SK-N-SH (cell line): ENCODE measurements around the gene ABCG1.

Experiments
- CTCF ChIP-seq: fragments of 200-600 bp; sonication (generic); IDR thresholded peaks from 2 replicates; pipeline ENCODE4 v1.6.1; 2017; ENCODE audit warnings: antibody characterized with exemption, mild to moderate bottlenecking, moderate library complexity
- EP300 ChIP-seq, 2 experiments: IDR thresholded peaks; 2 replicates each; pipeline versions ENCODE4 v1.4.0 to v1.6.1; 2012; ENCODE audit warnings: borderline replicate concordance in 1 of 2, low read depth in 1 of 2, low read length in 1 of 2
- FOXM1 ChIP-seq: IDR thresholded peaks from 2 replicates; pipeline ENCODE4 v1.4.0; 2012; ENCODE audit warnings: low read depth, mild to moderate bottlenecking
- GATA2 ChIP-seq: sonication (generic); formaldehyde crosslinking; IDR thresholded peaks from 2 replicates; pipeline ENCODE4 v1.5.0; 2020; ENCODE audit warnings: mild to moderate bottlenecking, missing genetic modification reagents
- IRF3 ChIP-seq: fragments of 150-350 bp; IDR thresholded peaks from 2 replicates; pipeline ENCODE4 v1.6.1; 2016; ENCODE audit warnings: mild to moderate bottlenecking, low read depth, low read length
- MAX ChIP-seq: IDR thresholded peaks from 2 replicates; pipeline ENCODE4 v1.4.0; 2012; ENCODE audit warnings: low read depth
- NFIC ChIP-seq: IDR thresholded peaks from 2 replicates; pipeline ENCODE4 v1.4.0; 2012; ENCODE audit warnings: borderline replicate concordance
- NRF1 ChIP-seq: IDR thresholded peaks from 2 replicates; pipeline ENCODE4 v1.6.1; 2012; ENCODE audit warnings: low read depth, mild to moderate bottlenecking, low read length
- POLR2AphosphoS5 ChIP-seq: IDR thresholded peaks from 2 replicates; pipeline ENCODE4 v1.6.1; 2012; ENCODE audit warnings: low read depth, low read length
- RAD21 ChIP-seq: IDR thresholded peaks from 2 replicates; pipeline ENCODE4 v1.6.1; 2012; ENCODE audit warnings: mild to moderate bottlenecking, low read length
- REST ChIP-seq: IDR thresholded peaks from 2 replicates; pipeline ENCODE4 v1.6.1; 2012; ENCODE audit warnings: mild to moderate bottlenecking, low read depth, low read length, moderate library complexity
- RFX5 ChIP-seq: IDR thresholded peaks from 2 replicates; pipeline ENCODE4 v1.6.1; 2012; ENCODE audit warnings: mild to moderate bottlenecking, improper control_type of control experiment, low read length
- RXRA ChIP-seq: IDR thresholded peaks from 2 replicates; pipeline ENCODE4 v1.4.0; 2012; ENCODE audit warnings: low read depth, mild to moderate bottlenecking, borderline replicate concordance

GRCh38 chr21:42279341-42279871, 60.5 kb downstream of the ABCG1 start:
- TF ChIP-seq RFX5 = no peak
- no peak for TF ChIP-seq RAD21
- TF ChIP-seq CTCF = no peak
- no peak for TF ChIP-seq FOXM1
- no peak for TF ChIP-seq POLR2AphosphoS5
- no peak for TF ChIP-seq IRF3
- no peak for TF ChIP-seq NRF1
- no peak for TF ChIP-seq REST
- no peak for TF ChIP-seq RXRA
- TF ChIP-seq MAX = no peak
- TF ChIP-seq GATA2 (CRISPR knock-in tag) = no peak
- no peak for TF ChIP-seq NFIC
- TF ChIP-seq EP300 (IDR thresholded peaks at IDR 0.05; ENCODE audit: borderline replicate concordance in 1 of 2, low read depth in 1 of 2, low read length in 1 of 2) = no peak
